NCI-H69 (cell line): Measurements from ENCODE around the gene ABHD18.
"Not testable (repeated sequence)": the region's sequence is repeated elsewhere in the genome, so short reads cannot be mapped to it uniquely, and the experiment has no call there.

Experiments used
- DNase-seq: peaks from one replicate; lab custom pipeline; 2025; lab: John Stamatoyannopoulos, UW

The ABHD18 gene

GRCh38 chr4:127965062-127965802, at the start of gene ABHD18, which contains the start of gene MFSD8:
Gene ABHD18 (plus strand): TSS chr4:127965406. CDS start chr4:127982956, 17,550 bp downstream.
Gene MFSD8 (minus strand): TSS chr4:127965173. CDS start chr4:127965133, 40 bp downstream.
- peak; percentile 98 for DNase-seq

GRCh38 chr4:127916512-127916911, 48.7 kb upstream of the ABHD18 start:
- DNase-seq = no peak

GRCh38 chr4:127917151-127917550, 48.1 kb upstream of the ABHD18 start:
- DNase-seq = no peak

GRCh38 chr4:127920521-127920920, 44.7 kb upstream of the ABHD18 start:
- DNase-seq = no peak

- DNase-seq = no peak
Measured at GRCh38 chr4:127922226-127922625, 43.0 kb upstream of the ABHD18 start.

GRCh38 chr4:127925720-127926119, 39.5 kb upstream of the ABHD18 start:
- DNase-seq = not testable (repeated sequence)

GRCh38 chr4:127930175-127930574, 35.0 kb upstream of the ABHD18 start:
- no peak for DNase-seq

GRCh38 chr4:127931836-127932235, 33.4 kb upstream of the ABHD18 start:
- DNase-seq = not testable (repeated sequence)

- no peak for DNase-seq
Measured at GRCh38 chr4:127936974-127937373, 28.2 kb upstream of the ABHD18 start.

GRCh38 chr4:127957105-127957504, 8.1 kb upstream of the ABHD18 start:
- DNase-seq = no peak

- no peak for DNase-seq
Measured at GRCh38 chr4:127959794-127960193, 5.4 kb upstream of the ABHD18 start.

- not testable (repeated sequence) for DNase-seq
Measured at GRCh38 chr4:127963633-127964398, 1.4 kb upstream of the ABHD18 start.

- DNase-seq = not testable (repeated sequence)
Measured at GRCh38 chr4:127964426-127965061, 662 bp upstream of the ABHD18 start.

GRCh38 chr4:127965803-127966175, 583 bp downstream of the ABHD18 start:
- peak; percentile 76 for DNase-seq

GRCh38 chr4:127967141-127967775, 2.1 kb downstream of the ABHD18 start:
- peak; percentile 47 for DNase-seq

- no peak for DNase-seq
Measured at GRCh38 chr4:127968586-127968985, 3.4 kb downstream of the ABHD18 start.

GRCh38 chr4:127970925-127971324, 5.7 kb downstream of the ABHD18 start:
- not testable (repeated sequence) for DNase-seq

GRCh38 chr4:127975121-127975770, 10.0 kb downstream of the ABHD18 start:
- no peak for DNase-seq

- DNase-seq = no peak
Measured at GRCh38 chr4:127978930-127979329, 13.7 kb downstream of the ABHD18 start.

- DNase-seq = no peak
Measured at GRCh38 chr4:127982445-127982844, 17.2 kb downstream of the ABHD18 start.

- no peak for DNase-seq
Measured at GRCh38 chr4:127985989-127986388, 20.8 kb downstream of the ABHD18 start.

- no peak for DNase-seq
Measured at GRCh38 chr4:127988638-127989037, 23.4 kb downstream of the ABHD18 start.
